ENCODE data around the gene HHAT. TPM values are rescaled to one million over a fixed set of nuclear protein-coding genes. Genes with fewer than 3 reads are reported as not detected.

The HHAT gene
- total RNA-seq, 2 donors from 2014 or later = 16.3 to 19.0 TPM

- WGBS = 83% methylated on average over 2 of the region's 2 CpGs
- H3K27me3 ChIP-seq (replicated peaks; ENCODE audit: insufficient read depth) = no peaks in the 10 kb centered on the region
- DNase-seq (ENCODE audit: low spot score) = no peak
- H3K36me3 ChIP-seq = no peaks in the 10 kb centered on the region
- intact Hi-C loops (cut with DNase I) = no loop called here
- no peak overlapping the region for H3K27ac ChIP-seq
- no peaks in the 10 kb centered on the region for H3K4me1 ChIP-seq (replicated peaks)
- no peak for TF ChIP-seq POLR2A (IDR thresholded peaks at IDR 0.05)
- TF ChIP-seq POLR2AphosphoS5 (IDR thresholded peaks at IDR 0.05) = no peak
- TF ChIP-seq CTCF (IDR thresholded peaks at IDR 0.05) = no peak
- no peak overlapping the region for H3K4me3 ChIP-seq
- H3K9me3 ChIP-seq = no peaks in the 10 kb centered on the region
These were observed 7.7 kb downstream of the HHAT start for GRCh38 chr1:210336362-210336761.

- Histone ChIP-seq H3K4me1 (replicated peaks) (no peaks in the 10 kb centered on the region), H3K36me3 (no peaks in the 10 kb centered on the region), H3K27me3 (replicated peaks; ENCODE audit: insufficient read depth) (no peaks in the 10 kb centered on the region), H3K27ac (no peak overlapping the region), H3K4me3 (no peak overlapping the region), H3K9me3 (no peaks in the 10 kb centered on the region)
- TF ChIP-seq CTCF (IDR thresholded peaks at IDR 0.05) (no peak), POLR2A (IDR thresholded peaks at IDR 0.05) (no peak), POLR2AphosphoS5 (IDR thresholded peaks at IDR 0.05) (no peak)
- no peak for DNase-seq (ENCODE audit: low spot score)
- intact Hi-C loops (cut with DNase I) = no loop called here
- 100% methylated on average over 2 of the region's 2 CpGs for WGBS
These were observed 10.8 kb downstream of the HHAT start for GRCh38 chr1:210339500-210339899.

- no peak overlapping the region for H3K27ac ChIP-seq
- no peak for TF ChIP-seq POLR2A (IDR thresholded peaks at IDR 0.05)
These were observed 11.6 kb downstream of the HHAT start for GRCh38 chr1:210340311-210340710.

GRCh38 chr1:210340841-210341240, 12.1 kb downstream of the HHAT start:
- no peaks in the 10 kb centered on the region for H3K4me1 ChIP-seq (replicated peaks)
- no peak overlapping the region for H3K4me3 ChIP-seq
- H3K27me3 ChIP-seq (replicated peaks; ENCODE audit: insufficient read depth) = no peaks in the 10 kb centered on the region
- 73% methylated on average over 2 of the region's 2 CpGs for WGBS
- intact Hi-C loops (cut with DNase I) = no loop called here
- H3K27ac ChIP-seq = no peak overlapping the region
- no peaks in the 10 kb centered on the region for H3K9me3 ChIP-seq
- TF ChIP-seq CTCF (IDR thresholded peaks at IDR 0.05) (no peak), POLR2AphosphoS5 (IDR thresholded peaks at IDR 0.05) (no peak), POLR2A (IDR thresholded peaks at IDR 0.05) (no peak)
- H3K36me3 ChIP-seq = no peaks in the 10 kb centered on the region
- no peak for DNase-seq (ENCODE audit: low spot score)

More at GRCh38 chr1:210340311-210340710, 11.6 kb downstream of the HHAT start:
- Histone ChIP-seq H3K4me3 (no peak overlapping the region), H3K27me3 (replicated peaks; ENCODE audit: insufficient read depth) (no peaks in the 10 kb centered on the region), H3K36me3 (no peaks in the 10 kb centered on the region), H3K9me3 (no peaks in the 10 kb centered on the region), H3K4me1 (replicated peaks) (no peaks in the 10 kb centered on the region)
- intact Hi-C loops (cut with DNase I) = no loop called here
- whole genome bisulfite sequencing = 83% methylated on average over 3 of the region's 3 CpGs
- DNase-seq (ENCODE audit: low spot score) = no peak

- Histone ChIP-seq H3K36me3 (no peaks in the 10 kb centered on the region), H3K4me3 (peak overlapping the region; percentile 13 to 22), H3K9me3 (no peaks in the 10 kb centered on the region), H3K4me1 (replicated peaks) (no peaks in the 10 kb centered on the region), H3K27ac (peak overlapping the region; percentile 7 to 52), H3K27me3 (replicated peaks; ENCODE audit: insufficient read depth) (no peaks in the 10 kb centered on the region)
- 25% methylated on average over 14 of the region's 14 CpGs for WGBS
- intact Hi-C loops (cut with DNase I) = no loop called here
- no peak for TF ChIP-seq CTCF (IDR thresholded peaks at IDR 0.05)
- TF ChIP-seq POLR2A (IDR thresholded peaks at IDR 0.05) = no peak
- no peak for TF ChIP-seq POLR2AphosphoS5 (IDR thresholded peaks at IDR 0.05)
- DNase-seq (ENCODE audit: low spot score) = no peak
These were observed 14.5 kb downstream of the HHAT start for GRCh38 chr1:210342986-210343780.
